HG02943 (cell line): ENCODE data around the gene HK3.

Experiments
- ATAC-seq: cut with Tn5 transposase; IDR thresholded peaks from one replicate; pipeline ENCODE4 v1.9.1; 2021; ENCODE audit warnings: mild to moderate bottlenecking, low read depth, moderate library complexity; ENCODE audit not compliant: unreplicated experiment

Gene HK3

DNA sequence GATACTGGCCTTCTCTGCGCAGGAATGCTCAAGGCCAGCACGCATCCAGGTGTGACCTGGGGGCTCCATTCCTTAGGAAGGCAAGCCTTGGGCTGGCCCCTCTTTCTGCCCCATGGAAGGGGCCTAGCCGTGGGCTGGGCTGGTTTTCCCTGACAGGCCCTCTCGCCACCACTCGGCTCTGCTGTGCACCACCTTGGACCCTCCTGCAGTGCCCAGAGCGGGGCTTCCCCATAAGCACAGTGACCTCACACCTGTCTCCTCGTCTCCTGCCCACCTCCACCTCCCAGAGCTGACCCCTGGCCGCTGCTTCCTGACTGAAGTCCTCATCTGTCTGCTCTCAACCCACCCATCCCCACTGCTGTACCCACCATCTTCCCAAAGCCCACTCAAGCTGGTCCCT lies 67.7 kb downstream of the HK3 start:
- ATAC-seq, result no peak

DNA sequence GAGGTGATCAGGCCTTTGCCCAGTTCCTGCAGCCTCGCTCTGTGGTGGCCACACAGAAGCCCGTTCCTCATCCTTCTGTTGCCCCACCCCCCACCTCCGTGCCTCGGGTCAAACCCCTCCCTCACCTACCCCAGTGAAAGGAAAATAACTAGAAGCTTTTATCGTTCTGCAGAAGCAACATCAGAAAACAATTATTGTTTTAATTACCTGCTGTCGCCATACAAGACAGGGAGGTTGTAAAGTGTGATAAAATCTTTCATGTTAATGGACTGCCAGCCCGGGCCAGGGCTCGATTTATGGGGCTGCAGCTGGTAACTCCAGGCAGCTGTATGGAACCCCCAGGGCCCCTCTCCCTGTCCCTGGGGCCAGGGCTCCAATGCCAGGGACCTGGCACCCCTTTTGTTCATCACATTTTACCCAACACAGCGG lies 68.1 kb downstream of the HK3 start:
- ATAC-seq, result no peak
